GM18951 (cell line): Measurements from ENCODE around the gene FCAMR.

Experiments used
- POLR2A ChIP-seq: IDR thresholded peaks from 4 replicates; pipeline ENCODE4 v1.6.1; 2011; ENCODE audit warnings: mild to moderate bottlenecking; ENCODE audit not compliant: insufficient read length, insufficient read depth; ENCODE audit errors: extremely low read depth
- in situ Hi-C: fragments of 300-500 bp; cut with MboI; formaldehyde crosslinking; loops from one replicate; pipeline ENCODE4 v1.12.0; 2022; ENCODE audit warnings: low sequenced_read_pairs, mixed read lengths, inconsistent platforms; ENCODE audit not compliant: unreplicated experiment

Gene FCAMR

GRCh38 chr1:206945779-206946178 is 24.5 kb downstream of the FCAMR start:
- TF ChIP-seq POLR2A, result no peak
- in situ Hi-C loops, result no loop called here

GRCh38 chr1:206944703-206945102 is 25.6 kb downstream of the FCAMR start:
- TF ChIP-seq POLR2A, result no peak
- in situ Hi-C loops, result no loop called here

DNA sequence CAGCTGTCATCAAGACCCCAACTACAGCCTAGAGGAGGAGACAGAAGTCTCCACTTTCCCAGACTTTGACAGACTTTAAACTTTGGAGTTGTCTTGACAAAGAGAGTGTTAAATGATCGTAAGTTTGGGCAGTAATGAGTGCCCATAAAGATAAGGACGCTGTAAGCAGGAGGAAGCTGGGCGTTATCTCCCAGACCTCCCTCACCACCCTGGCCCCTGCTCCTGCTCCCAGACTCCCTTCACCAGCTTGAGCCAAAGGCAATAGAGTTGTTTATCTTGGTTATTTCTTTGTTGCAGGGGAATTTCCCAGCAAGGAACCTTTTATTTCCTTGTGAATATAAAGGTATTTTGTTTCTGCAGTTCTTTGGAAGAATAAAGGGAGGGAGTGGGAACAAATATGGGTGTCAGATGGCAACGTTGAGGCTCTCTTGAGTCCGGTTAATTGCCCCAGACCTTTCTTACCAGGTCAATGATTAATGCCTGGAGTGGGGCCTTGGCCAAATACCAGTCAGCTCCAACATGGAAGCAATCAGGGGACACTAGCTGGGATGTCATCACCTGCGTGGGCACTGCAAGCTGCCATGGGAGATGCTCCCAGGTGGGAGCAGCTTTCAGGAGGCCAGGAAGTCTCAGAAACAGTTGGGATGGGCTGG is 28.4 kb downstream of the FCAMR start:
- in situ Hi-C loops, result no loop called here
- no peak for TF ChIP-seq POLR2A

GRCh38 chr1:206940588-206940936 is 29.7 kb downstream of the FCAMR start:
- TF ChIP-seq POLR2A, result no peak
- in situ Hi-C loops, result no loop called here

DNA sequence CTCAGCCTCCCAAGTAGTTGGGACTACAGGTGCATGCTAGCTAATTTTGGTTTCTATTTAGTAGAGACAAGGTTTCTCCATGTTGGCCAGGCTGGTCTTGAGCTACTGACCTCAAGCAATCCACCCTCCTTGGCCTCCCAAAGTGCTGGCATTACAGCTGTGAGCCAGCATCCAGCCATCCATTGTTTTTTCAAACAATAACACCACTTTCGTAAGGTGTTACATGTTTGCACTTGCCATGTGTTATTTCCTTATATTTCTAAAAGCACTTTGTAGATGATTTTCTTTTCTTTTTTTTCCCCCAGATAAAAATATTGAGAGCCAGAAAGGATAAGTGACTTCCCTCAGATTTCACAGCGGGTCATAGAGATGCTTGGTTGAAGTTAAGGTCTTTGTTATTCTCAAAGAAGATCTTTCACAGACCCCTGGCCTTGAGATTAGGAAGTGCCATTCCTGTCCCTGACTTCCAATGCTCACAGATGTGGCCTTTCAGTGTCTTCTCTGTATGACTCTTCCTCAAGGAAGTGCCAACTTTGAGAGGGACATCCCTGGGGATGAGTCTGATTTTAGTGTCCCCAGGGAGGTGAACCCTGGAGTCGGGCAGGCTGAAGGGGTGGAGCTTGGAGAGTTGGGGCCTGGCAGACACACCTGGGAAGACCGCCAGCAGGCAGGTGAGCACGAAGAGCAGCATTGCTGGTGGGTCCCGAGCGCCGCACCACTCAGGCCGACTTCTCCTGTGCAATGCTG is 30.2 kb downstream of the FCAMR start:
- TF ChIP-seq POLR2A, result no peak
- in situ Hi-C loops, result no loop called here

GRCh38 chr1:206939131-206939530 is 31.1 kb downstream of the FCAMR start:
- TF ChIP-seq POLR2A, result no peak
- in situ Hi-C loops, result no loop called here

GRCh38 chr1:206937425-206937824 is 32.8 kb downstream of the FCAMR start:
- no peak for TF ChIP-seq POLR2A
- in situ Hi-C loops, result no loop called here

DNA sequence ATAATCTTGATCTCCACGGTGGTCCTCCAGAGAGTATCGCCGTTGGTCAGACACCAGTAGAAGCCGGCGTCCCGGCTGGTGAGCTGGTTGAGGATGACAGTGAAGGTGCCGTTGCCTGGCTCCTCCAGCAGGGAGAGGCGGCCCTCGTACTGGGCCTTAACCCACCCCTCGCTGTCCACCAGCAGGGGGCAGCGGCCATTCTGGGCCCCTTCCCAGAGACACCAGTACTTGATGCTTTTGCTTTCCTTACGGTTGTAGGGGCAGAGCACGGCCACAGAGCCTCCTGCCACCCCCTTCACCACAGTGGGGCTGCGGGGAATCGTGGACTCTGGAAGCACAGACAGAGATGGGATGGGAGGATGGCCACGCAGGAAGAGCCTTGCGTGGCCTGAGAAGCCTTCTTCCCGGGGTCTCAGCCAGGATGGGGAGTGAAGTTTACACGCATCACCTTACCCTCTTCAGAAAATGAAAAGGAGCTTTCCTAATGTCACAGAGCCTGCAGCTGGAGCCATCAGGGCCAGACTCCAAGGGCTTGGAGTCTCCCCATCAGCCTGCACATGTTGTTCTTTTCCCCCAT is 34.7 kb downstream of the FCAMR start:
- in situ Hi-C loops, result no loop called here
- TF ChIP-seq POLR2A, result no peak

- TF ChIP-seq POLR2A, result no peak
- in situ Hi-C loops, result no loop called here
Measured at GRCh38 chr1:206933333-206933945, 36.8 kb downstream of the FCAMR start.

DNA sequence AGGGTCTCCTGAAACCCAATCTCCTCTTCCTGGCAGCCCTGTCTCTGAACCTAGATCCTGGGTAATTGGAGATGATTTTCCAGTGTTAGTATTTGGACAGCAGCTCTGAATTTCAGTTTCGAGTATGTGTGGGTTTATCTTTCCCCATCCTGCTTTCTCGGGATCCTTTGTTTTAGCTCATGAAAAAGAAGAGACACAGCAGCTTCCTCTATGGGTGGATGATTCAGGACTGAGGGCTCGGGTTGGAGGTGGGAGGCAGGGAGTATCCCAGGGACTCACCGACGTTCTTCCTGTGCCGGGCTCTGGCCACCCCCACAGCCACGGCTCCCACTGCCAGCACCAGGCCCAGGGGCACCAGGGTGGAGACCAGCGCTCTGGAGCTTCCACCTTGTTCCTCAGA is 38.1 kb downstream of the FCAMR start:
- in situ Hi-C loops, result no loop called here
- no peak for TF ChIP-seq POLR2A

DNA sequence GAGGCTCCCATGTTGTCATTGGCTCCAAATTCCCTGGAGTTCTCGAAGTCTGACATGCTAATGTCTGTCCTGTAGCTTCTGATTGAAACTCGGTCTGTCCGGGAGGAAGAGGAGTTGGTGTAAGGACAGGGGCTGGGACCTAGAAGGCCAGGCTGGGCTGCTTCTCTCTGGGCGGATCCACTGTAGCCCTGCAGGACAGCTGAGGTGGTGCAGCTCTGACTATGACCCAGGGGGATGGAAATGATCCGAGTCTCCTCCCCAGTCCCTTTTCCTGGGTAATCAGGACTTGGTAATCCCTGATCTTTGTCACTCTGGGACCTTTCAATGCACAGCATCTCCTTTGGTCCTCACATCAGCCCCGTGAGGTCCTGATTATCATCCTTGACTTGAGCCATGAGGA is 38.6 kb downstream of the FCAMR start:
- TF ChIP-seq POLR2A, result peak; percentile 18
- in situ Hi-C loops, result no loop called here

DNA sequence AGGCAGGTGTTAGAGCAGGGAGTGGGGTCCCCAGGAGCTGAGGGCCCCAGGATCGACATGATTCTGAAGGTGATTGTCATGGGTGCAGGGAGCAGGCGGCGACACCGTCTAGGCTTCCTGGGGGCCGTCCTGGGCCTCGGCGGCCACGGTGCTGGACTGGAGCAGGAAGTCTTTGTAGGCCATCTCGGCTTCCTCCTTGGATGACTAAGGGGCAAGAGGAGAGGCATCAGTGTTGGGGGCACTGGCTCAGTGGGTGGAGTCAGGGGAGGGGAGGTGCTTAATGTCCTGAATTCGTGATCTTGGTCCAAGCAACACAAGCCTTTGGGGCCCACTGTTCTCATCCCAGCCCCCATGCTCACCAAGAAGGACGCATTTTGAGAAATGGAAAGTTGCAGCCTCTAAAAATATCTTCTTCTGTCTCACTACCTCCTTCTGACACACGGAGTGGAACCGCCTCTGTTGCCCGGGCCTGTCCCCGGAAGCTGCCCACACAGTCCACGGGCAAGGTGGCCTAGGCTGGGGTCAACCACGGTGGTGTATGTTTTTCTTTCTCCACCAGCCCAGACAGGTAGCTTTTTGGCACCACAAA is 40.0 kb downstream of the FCAMR start:
- TF ChIP-seq POLR2A, result peak; percentile 65
- in situ Hi-C loops, result no loop called here

GRCh38 chr1:206929524-206929923 is 40.7 kb downstream of the FCAMR start:
- in situ Hi-C loops, result no loop called here
- TF ChIP-seq POLR2A, result no peak
